C4-2B (cell line): ENCODE data around the gene TMPRSS11E.

Experiments used
- CTCF ChIP-seq: fragments of 450-650 bp; conservative IDR thresholded peaks from 2 replicates; pipeline ENCODE4 v1.5.1; 2017; ENCODE audit warnings: mild to moderate bottlenecking
- ZFX ChIP-seq: fragments of 450-650 bp; IDR thresholded peaks from 2 replicates; pipeline ENCODE4 v1.6.1; 2017

DNA sequence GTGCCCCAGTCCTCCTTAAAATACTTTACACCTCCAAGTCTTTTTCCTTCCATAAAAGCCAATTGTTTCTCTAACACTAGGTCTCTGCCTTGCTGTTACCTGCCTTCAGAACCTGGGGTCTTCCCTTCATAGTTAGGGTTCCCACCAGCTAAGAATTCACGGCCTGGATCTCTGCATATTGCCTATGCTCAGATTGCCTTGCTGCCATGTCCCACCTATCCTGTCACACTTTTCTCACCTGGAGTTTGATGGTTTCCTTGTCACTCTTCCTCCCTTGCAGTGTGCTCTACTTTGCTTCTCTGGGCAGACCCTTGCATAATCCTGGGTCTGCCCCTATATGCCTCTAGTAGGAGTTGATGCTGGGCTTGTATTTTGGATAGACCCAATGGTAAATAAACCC lies 36.6 kb upstream of the TMPRSS11E start:
- TF ChIP-seq CTCF (no peak), ZFX (no peak)
